Astrocyte of the spinal cord (primary cell): Measurements from ENCODE around the gene PLA2G4D.

Source experiments
- DNase-seq: peaks from one replicate; pipeline ENCODE4 v3.0.0; 2011; ENCODE audit warnings: low read depth, low spot score
- H3K4me3 ChIP-seq: 2 replicates; pipeline ENCODE4 v1.5.1; 2011; ENCODE audit warnings: low read depth, mild to moderate bottlenecking, low read length, moderate library complexity
- in situ Hi-C: cut with HindIII; loops from 2 replicates; pipeline ENCODE4 v1.10.0; 2017; ENCODE audit warnings: low sequenced_read_pairs
- TF ChIP-seq, protein P1 (sequence below): IDR thresholded peaks from 2 replicates; pipeline ENCODE4 v1.5.1; 2012; ENCODE audit warnings: low read depth, mild to moderate bottlenecking, low read length, inconsistent platforms

Gene PLA2G4D

GRCh38 chr15:42088801-42089640, 5.3 kb downstream of the PLA2G4D start:
- TF ChIP-seq, protein P1, sequence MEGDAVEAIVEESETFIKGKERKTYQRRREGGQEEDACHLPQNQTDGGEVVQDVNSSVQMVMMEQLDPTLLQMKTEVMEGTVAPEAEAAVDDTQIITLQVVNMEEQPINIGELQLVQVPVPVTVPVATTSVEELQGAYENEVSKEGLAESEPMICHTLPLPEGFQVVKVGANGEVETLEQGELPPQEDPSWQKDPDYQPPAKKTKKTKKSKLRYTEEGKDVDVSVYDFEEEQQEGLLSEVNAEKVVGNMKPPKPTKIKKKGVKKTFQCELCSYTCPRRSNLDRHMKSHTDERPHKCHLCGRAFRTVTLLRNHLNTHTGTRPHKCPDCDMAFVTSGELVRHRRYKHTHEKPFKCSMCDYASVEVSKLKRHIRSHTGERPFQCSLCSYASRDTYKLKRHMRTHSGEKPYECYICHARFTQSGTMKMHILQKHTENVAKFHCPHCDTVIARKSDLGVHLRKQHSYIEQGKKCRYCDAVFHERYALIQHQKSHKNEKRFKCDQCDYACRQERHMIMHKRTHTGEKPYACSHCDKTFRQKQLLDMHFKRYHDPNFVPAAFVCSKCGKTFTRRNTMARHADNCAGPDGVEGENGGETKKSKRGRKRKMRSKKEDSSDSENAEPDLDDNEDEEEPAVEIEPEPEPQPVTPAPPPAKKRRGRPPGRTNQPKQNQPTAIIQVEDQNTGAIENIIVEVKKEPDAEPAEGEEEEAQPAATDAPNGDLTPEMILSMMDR: no peak
- in situ Hi-C loops: no loop called here
- no peak overlapping the region for H3K4me3 ChIP-seq
- no peak for DNase-seq

DNA sequence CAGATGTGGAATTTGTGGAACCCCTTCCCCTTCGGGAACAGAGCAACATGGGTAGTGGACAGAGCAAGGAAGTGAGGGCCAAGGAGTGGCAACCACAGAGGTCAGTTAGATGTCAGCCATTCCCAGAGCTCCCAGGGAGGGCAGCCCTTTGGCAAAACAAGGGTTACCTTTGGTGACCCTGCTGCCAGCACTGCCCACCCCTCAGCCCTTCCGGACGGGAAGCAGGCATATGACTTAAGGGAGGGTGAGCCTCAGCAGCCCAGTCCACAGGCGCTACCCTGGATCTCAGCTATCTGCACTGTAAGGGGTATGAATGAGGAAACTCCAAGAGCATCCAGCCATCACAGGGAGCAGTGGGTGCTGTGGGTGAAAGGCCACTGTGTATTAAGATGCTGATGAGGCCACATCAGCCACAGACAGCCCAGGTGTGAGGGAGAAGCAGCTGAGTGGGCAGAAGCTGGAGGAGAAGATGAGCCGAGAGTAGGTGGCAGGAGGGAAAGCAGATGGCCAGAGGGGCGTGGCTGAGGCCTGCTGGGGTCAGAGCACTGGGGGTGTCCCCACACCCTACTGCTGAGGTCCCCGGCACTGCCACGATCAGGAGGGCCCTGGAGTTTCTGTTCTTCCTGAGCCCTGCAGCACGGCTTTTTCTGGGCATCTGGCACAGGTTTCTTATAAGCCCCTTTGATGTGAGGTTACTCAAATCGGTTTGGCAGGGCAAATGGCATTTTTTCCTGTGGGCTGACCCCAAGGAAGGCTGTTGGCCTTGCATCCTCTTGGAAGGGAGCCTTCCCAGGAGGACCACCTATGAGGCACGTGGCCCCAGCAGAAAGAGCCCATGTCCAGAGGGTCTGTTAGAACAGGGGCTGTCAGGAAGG, 6.2 kb downstream of the PLA2G4D start:
- no peak for DNase-seq
- no peak overlapping the region for H3K4me3 ChIP-seq
- in situ Hi-C loops: no loop called here
- TF ChIP-seq, protein P1: no peak

- TF ChIP-seq, protein P1: no peak
- H3K4me3 ChIP-seq: no peak overlapping the region
- DNase-seq: no peak
- in situ Hi-C loops: no loop called here
Measured at GRCh38 chr15:42087460-42087859, 6.9 kb downstream of the PLA2G4D start.

DNA sequence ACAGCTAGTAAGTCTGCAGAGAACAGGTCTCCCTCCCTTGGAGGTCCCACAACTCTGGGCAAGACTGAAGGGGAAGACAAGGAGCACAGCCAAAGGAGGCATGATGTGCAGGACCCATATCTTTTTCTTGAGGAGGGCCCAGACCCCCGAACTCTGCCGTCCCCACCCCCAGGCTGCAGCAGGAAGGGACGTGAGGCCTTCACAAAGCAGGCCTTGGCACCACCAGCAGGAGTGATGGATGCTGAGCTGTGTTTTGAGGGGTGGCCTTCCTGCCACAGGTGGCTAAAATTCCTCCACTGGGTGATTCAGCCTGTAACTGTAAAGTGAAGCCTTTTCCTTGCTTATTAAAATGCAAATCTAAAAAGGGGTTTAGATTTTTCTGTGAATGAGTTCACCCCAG, 8.6 kb downstream of the PLA2G4D start:
- in situ Hi-C loops: no loop called here
- no peak for DNase-seq
- TF ChIP-seq, protein P1: no peak
- H3K4me3 ChIP-seq: no peak overlapping the region

DNA sequence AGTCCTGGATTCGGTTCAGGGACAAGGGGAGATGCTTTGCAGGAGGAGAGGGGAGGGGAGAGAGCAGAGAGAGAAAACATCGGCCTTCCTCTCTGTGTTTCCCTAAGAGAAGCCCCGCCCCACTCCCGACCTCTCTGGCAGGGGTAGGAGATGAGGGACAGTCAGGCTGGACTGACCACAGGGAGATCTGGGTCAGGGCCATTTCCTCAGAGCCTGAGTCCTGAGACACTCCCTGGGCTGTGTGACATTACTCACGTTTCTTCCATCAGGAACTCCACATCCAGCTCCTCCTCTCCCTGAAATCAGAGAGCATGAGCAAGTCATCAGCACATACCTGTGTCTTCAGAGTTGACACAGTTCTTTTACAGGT, 9.1 kb downstream of the PLA2G4D start:
- no peak overlapping the region for H3K4me3 ChIP-seq
- TF ChIP-seq, protein P1: no peak
- in situ Hi-C loops: no loop called here
- no peak for DNase-seq

DNA sequence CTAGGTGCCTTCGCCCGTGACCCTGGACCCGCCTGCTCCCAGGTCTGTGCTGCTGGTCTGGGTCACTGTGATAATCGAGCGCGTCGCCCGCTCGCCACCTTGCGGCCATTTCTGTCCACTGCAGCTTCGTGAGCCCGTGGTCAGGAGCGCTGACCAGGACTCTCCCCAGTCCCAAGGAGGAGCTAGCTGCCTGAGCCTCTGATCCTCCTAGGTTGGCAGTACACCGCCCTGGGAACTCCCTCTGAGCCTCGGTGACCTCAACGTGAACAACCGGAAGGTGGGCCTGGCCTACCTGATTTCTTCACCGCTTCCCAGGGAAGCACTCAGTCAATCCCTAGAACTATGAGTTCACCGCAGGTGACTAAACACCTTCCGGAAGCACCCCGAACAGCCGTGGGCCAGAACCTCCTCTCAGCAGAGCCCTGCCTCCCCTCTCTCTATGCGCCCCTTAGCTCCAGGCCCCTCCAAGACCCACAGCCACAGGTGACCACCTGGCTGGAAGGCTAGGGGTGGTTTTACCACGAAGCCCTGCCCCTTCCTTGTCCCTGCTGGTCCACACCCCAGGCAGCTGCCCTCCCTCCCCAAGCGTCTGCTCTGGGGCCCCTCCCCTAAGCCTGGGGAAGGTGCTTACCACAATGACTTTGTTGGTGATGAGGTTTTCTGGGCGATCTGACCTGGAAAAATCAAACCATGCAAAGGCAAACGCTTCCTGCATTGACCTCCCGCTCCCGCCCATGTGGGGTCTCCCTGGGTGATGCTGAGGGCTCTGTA, 9.7 kb downstream of the PLA2G4D start:
- in situ Hi-C loops: no loop called here
- no peak overlapping the region for H3K4me3 ChIP-seq
- DNase-seq: peak; percentile 46
- TF ChIP-seq, protein P1: peak; percentile 95
